Lung microvascular endothelial cell (primary cell): ENCODE data around the gene C22orf39. TPM values are rescaled to one million over a fixed set of nuclear protein-coding genes. Genes with fewer than 3 reads are reported as not detected.
"Not testable (repeated sequence)": the region's sequence is repeated elsewhere in the genome, so short reads cannot be mapped to it uniquely, and the experiment has no call there.

ENCODE experiments used
- DNase-seq, 2 donors: peaks; one replicate each; pipeline versions ENCODE4 v3.0.0 to v3.0.0-alpha.2; 2010; ENCODE audit warnings: low read depth in 2 of 2
- total RNA-seq: library from RNA; depleted of rRNA; stranded (reverse); fragments of >200 nt; gene quantifications from 2 replicates; pipeline ENCODE4 v1.2.1, GENCODE V29; 2014

Gene C22orf39
- total RNA-seq, 1 donor from 2014 or later: 26.6 TPM

DNA sequence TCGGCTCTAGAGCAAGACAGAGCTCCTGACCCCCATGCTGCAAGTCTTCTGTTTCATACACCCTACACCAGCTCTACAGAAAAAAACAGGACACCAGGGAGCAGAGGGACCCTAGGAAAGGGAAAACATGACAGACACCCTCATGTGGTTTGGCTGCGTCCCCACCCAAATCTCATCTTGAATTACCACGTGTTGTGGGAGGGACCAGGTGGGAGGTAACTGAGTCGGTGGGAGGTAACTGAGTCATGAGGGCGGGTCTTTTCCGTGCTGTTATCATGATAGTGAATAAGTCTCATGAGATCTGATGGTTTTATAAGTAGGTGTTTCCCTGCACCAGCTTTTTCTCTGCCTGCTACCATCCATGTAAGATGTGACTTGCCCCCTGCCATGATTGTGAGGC, 6.6 kb upstream of the C22orf39 start:
- DNase-seq: no peak

DNA sequence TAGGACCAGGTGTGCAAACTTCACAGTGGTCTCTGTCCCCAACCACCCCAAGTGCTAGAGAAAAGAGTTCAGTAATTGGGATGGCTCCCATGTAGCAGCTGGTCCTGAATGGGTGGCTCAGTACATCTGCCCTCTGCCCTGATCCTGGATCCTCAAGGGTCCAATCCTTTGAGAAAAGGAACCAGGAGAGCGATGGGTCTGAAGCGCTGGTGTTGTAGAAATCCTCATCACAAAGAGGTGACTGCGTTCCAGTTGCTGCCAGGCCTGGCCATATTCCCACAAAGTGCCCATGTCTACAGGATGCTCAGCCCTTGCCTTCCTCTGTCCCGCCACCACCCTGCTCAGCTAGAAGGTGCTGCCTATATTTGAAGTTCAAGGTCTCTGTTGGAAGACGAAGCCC, 6.2 kb upstream of the C22orf39 start:
- DNase-seq: no peak

GRCh38 chr22:19451570-19451969, 4.1 kb upstream of the C22orf39 start:
- no peak for DNase-seq

- no peak for DNase-seq
Observed at GRCh38 chr22:19450363-19451175, 3.1 kb upstream of the C22orf39 start.

- no peak for DNase-seq
Observed at GRCh38 chr22:19449422-19449767, 1.9 kb upstream of the C22orf39 start.

DNA sequence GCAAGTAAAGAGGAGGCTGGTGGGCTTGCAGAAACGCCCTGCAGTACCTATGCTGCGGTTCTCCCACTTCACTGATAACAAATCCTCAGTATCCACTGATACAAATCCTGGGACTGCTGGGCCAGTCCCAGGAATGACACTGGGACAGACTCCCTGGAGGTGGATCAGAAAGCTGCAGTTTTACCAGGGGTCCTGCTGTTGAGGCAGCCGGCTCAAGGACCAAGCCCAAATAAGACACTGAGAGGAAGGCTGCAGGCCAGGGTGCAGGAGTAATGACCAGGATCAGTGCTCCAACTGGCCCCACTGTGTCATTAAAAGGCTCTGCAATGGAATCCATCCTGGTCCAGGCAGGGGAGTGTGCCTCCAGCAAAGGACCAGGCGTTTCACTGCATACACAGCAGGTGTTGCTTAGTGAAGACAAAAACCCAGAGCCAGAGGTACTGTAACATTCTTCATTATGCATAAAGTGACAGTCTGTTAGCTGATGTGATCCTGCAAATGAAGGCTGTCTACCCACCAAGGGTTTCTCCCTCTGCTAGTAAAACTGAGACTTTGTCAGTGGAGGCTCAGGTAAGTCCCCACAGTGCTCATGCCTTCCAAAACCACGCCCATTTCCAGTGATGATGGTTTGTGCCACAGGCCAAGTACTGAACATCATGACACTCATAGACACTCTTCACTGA, 1.4 kb upstream of the C22orf39 start:
- DNase-seq: no peak

GRCh38 chr22:19448076-19448607, 631 bp upstream of the C22orf39 start:
- peak in 1 of 2 donors; percentile 36 for DNase-seq

- peak; percentile 33 to 36 for DNase-seq
Observed at GRCh38 chr22:19446603-19447329, 745 bp downstream of the C22orf39 start.

DNA sequence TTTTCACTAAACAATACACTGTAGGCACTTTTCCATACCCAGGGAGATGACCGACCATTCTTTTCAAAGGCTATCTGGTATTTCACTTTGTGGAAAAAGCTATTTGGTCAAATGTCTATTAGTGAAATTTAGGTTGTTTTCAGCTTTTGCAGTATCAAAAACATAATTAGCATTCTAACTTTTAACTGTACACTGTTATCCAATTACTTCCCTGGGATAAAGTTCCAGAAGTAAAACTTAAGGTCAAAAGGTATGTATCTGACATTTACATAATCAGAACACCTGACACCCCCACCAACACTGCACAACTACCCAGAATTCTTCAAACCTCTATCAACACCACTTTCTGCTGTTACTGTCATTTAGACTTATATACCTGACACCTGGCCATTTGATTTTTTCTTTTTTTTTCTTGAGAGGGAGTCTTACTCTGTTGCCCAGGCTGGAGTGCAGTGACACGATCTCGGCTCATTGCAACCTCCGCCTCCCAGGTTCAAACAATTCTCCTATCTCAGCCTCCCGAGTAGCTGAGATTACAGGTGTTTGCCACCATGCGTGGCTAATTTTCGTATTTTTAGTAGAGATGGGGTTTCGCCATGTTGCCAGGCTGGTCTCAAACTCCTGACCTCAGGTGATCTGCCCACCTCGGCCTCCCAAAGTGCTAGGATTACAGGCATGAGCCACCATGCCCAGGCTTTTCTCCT, 2.1 kb downstream of the C22orf39 start:
- peak in 1 of 2 donors; percentile 43 for DNase-seq

DNA sequence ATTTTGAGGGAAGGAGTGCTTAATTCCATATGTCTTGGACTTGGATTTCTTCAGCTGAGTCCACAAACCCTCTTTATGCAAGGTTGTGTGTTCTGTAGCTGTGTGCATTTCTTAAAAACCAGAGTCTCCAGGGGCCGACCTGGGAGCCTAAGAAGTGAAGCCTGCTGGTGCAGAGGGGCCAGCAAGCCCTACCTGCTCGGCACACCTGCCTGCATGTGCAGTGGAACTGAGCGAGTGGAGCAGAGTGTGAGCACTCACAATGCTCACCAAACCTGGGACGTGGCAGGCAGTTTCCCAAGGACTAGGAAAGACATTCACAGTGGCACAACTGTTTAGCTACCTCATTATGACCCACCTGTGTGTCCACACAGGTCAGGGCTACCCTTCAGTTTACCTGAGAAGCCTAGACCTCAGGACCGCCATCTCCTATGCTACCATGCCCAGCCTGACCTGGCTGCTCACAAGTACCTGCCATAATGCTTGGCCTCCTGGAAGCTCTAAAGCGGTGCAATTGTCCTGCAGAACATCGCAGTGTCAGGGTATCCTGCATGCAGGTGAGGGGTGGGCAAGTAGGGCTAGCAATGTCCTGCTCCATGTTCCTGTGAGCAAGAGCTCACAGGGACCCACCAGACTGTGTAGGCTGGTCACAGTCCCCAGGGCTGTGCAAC, 3.8 kb downstream of the C22orf39 start:
- DNase-seq: no peak

GRCh38 chr22:19442166-19442565, 5.3 kb downstream of the C22orf39 start:
- no peak for DNase-seq

DNA sequence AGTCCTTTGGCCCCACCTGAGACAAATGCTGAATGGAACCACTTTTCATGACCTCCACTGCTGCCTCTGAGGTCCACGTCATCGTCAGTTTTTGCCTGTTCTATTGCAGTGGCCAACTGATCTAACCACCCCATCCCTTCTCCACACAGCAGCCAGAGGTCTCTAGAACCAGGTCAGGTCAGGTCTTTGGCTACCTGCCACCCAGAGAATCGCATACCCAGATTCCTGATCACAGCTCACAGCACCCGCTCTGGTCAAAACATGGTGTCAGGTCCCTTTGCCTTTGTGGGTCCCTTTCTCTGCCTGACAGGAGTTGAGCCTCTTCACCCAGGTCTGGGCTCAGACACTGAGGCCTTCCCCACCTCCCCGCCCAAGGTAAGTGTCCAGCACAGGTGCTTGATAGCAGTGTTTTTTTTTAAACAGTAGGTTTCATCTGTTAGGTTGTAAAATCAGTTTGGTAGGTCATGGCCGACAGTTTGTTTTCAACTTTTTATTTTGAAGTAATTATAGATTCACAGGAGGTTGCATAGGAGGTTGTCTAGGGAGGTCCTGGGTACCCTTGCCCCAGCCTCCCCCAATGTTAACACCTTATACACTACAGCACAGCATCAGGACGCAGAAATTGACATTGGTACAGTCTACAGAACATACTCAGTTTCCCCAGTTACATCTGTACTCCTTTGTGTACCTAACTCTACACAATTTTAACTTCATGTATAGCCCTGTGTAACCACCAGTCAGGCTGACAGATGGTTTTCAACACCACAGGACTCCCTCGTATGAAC, 6.9 kb downstream of the C22orf39 start:
- DNase-seq: no peak

- DNase-seq: no peak
Observed at GRCh38 chr22:19438298-19438697, 9.2 kb downstream of the C22orf39 start.

DNA sequence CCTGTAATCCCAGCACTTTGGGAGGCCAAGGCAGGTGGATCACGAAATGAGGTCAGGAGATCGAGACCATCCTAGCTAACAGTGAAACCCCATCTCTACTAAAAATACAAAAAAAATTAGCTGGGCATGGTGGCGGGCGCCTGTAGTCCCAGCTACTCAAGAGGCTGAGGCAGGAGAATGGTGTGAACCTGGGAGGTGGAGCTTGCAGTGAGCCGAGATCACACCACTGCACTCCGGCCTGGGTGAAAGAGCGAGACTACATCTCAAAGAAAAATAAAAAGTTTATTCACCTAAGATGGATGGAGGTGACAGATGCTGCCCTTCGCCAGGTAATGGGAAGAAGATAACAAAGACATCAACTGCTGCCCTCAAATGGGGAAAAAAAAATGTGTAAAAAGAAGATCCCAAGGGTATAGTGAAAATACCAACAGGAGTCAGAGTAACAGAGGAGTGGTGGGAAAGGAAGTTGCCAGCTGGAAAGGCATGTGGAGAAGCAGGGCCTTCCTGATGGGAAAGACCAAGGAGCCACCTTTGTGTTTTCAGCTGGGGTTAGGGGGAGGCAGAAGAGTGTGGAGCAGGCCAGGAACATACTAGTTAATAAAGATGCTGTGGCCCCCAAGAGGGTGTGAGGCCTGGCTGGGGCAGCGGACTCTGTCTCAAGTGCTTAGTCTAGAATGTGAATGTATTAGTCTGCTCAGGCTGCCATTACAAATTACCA, 10.9 kb downstream of the C22orf39 start:
- not testable (repeated sequence) for DNase-seq

DNA sequence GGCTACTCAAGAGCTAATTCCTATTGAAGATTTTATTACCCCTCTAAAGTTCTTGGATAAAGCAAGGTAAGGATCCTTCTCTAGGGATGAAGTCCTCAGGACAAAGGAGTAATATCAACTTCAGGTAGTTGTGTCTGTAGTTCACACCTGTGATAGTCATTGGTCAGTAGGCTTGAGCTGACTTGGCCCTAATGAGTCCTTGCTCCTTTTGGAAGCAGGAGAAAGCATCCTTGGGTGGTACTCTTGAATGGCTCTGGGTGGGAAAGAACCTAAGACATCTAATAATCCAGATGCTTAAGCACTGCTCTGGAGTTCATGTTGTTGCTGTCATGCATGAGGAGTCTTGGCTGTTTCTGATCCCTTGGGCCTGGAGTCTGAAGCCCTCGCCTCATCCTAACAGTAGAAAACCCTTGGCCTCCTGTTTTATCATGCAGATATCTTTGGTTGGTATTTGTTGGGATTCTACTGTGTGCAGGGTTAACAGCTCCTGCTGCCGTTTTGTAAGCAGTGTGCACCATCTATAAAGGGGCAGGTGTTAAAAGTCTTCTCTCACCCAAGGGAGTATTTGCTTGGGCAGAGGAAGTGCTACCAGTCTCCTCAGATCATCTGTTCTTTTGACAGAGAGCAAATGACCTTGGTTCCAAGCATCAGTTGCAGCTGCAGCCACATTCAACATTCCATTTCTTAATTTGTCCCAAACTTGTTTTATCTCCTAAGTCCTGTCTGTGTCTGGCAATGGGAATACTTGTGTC, 12.5 kb downstream of the C22orf39 start:
- no peak for DNase-seq

DNA sequence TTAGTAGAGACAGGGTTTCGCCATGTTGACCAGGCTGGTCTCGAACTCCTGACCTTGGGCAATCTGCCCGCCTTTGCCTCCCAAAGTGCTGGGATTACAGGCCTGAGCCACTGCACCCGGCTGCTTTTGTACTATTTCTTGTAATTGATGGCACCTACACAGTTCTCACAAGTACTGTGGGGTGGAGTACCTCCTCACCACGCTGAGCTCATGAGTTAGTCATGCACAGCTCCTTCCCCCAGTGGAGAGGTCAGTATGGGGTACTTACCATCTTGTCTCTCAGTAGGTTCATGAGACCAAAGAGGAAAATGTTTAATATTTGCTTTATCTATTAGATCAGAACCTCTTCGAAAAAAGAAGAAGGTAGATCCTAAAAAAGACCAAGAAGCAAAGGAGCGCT, 13.1 kb downstream of the C22orf39 start:
- no peak for DNase-seq

DNA sequence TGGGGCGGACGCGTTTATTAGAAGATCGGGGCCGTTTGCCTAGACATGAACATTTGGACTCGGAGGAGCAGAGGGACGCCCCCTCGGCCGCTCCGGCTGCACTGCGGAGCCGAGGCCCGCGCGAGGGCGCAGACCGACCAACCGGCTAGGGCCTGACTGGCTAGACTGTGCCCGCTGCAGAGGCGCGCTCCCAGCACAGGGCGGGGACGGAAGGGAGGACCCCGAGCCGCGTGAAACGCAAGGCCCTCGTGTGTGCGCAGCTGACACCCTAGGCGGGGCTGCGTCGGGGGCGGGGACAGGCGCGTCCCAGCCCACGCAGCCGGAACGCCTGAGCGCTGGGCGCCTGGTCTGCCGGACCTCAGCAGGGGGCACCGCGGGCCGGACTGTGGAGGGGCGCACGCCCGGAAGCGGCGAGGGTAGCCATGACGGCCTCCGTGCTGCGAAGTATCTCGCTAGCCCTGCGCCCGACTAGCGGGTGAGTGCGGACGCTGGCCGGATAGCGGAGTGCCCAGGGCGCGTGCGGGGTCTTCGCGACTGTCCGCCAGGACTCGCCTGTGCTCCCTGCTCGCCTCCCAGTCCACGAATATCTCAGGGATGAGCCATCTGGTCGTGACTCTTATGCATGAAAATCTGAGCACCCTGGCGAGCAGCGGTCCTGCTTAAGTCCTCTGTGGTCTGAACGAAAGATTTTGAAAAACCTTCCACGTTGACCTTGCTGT, 15.2 kb downstream of the C22orf39 start, which contains the start of gene MRPL40:
TSS of gene MRPL40 (plus strand) at position 413 of the 719 bp plus-strand sequence. CDS start at position 423, 10 bp downstream.
- peak; percentile 96 to 97 for DNase-seq

GRCh38 chr22:19431649-19432132, 15.8 kb downstream of the C22orf39 start, which contains the start of gene HIRA:
Gene HIRA (minus strand): TSS chr22:19431733. CDS start chr22:19431476, 257 bp downstream.
- peak; percentile 78 to 84 for DNase-seq
